Uterus (tissue), 4 donors: Measurements from ENCODE around the gene PCP4L1. TPM values are rescaled to one million over a fixed set of nuclear protein-coding genes. Genes with fewer than 3 reads are reported as not detected.

ENCODE experiments used
- DNase-seq, 2 donors: peaks; one replicate each; pipeline ENCODE4 v3.0.0-alpha.2; 2019 to 2020
- H3K27ac ChIP-seq, 2 donors: fragments of 200-600 bp; sonication (generic); 1 replicate in 1 of 2; 2 replicates in 1 of 2; pipeline ENCODE4 v1.5.1; 2016 to 2018
- H3K27me3 ChIP-seq, 2 donors: fragments of 200-600 bp; sonication (generic); one replicate each; pipeline ENCODE4 v1.5.1; 2018 to 2019; ENCODE audit warnings: control low read depth in 1 of 2
- H3K36me3 ChIP-seq, 2 donors: fragments of 200-600 bp; sonication (generic); one replicate each; pipeline ENCODE4 v1.5.1; 2019; ENCODE audit warnings: control low read depth in 1 of 2
- H3K4me1 ChIP-seq, 2 donors: fragments of 200-600 bp; sonication (generic); one replicate each; pipeline ENCODE4 v1.5.1; 2018 to 2019; ENCODE audit warnings: control low read depth in 1 of 2
- H3K4me3 ChIP-seq, 2 donors: fragments of 200-600 bp; sonication (generic); 1 replicate in 1 of 2; 2 replicates in 1 of 2; pipeline ENCODE4 v1.5.1; 2018 to 2019; ENCODE audit warnings: mild to moderate bottlenecking in 1 of 2
- H3K9me3 ChIP-seq, 2 donors: fragments of 200-600 bp; sonication (generic); one replicate each; pipeline ENCODE4 v1.5.1; 2019; ENCODE audit warnings: control low read depth in 1 of 2
- POLR2A ChIP-seq, 2 donors: fragments of 450-650 bp; IDR thresholded peaks; one replicate each; pipeline ENCODE4 v1.6.1; 2016; ENCODE audit warnings: antibody characterized with exemption in 2 of 2, mild to moderate bottlenecking in 1 of 2, moderate library complexity in 1 of 2
- intact Hi-C: fragments of 100-400 bp; cut with DNase I; formaldehyde crosslinking; loops from one replicate; pipeline ENCODE4 v1.15.1; 2023; ENCODE audit warnings: low total_unique reads
- microRNA-seq: library from miRNA; unstranded; fragments of <30 nt; microRNA quantifications from one replicate; pipeline ENCODE4, GENCODE V29; 2016; ENCODE audit warnings: borderline microRNAs expressed, borderline replicate concordance
- total RNA-seq, 4 donors: library from RNA; depleted of rRNA in 3 of 4; stranded (reverse); fragments of >200 nt in 3 of 4; gene quantifications; one replicate each; pipeline versions ENCODE4 v1.1.0 to v1.2.4, GENCODE V29; 2014 to 2023
- TF ChIP-seq, protein P1 (sequence below), 4 experiments: fragments of 200-600 bp in 2 of 4; fragments of 450-650 bp in 2 of 4; sonication (generic) in 2 of 4; IDR thresholded peaks; one replicate each; pipeline ENCODE4 v1.5.1; 2016 to 2019; ENCODE audit warnings: antibody characterized with exemption in 4 of 4, mild to moderate bottlenecking in 2 of 4, moderate library complexity in 1 of 4
- donor health status: DM: yes; HTN: yes; CAD: no.

The PCP4L1 gene
- total RNA-seq, 4 donors from 2014 or later, result 0.77 to 3.1 (median 1.9) TPM; not detected in 1

DNA sequence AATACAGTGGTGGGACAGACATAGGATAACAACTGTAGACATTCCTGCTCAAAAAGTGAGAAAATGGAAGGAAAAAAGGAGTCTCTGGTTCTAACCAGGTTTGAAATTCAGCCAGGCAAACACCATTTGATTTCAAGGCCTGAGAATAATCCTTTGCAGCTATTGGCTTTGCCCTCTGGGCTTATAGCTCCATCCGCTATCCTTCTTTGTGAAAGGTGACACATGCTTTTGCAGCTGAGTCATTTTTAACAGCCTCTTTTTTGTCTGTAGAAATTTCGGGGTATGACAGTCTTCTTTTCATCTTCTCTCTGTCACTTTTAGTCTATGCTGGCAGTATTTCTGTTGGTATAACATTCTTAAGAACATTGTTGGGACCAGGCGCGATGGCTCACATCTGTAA lies 71.8 kb downstream of the PCP4L1 start:
- DNase-seq, result no peak
- H3K36me3 ChIP-seq, result no peaks in the 10 kb centered on the region
- no peaks in the 10 kb centered on the region for H3K9me3 ChIP-seq
- intact Hi-C loops, result no loop called here
- H3K4me3 ChIP-seq, result no peak overlapping the region
- TF ChIP-seq POLR2A (IDR thresholded peaks at IDR 0.05), result no peak
- TF ChIP-seq, protein P1, sequence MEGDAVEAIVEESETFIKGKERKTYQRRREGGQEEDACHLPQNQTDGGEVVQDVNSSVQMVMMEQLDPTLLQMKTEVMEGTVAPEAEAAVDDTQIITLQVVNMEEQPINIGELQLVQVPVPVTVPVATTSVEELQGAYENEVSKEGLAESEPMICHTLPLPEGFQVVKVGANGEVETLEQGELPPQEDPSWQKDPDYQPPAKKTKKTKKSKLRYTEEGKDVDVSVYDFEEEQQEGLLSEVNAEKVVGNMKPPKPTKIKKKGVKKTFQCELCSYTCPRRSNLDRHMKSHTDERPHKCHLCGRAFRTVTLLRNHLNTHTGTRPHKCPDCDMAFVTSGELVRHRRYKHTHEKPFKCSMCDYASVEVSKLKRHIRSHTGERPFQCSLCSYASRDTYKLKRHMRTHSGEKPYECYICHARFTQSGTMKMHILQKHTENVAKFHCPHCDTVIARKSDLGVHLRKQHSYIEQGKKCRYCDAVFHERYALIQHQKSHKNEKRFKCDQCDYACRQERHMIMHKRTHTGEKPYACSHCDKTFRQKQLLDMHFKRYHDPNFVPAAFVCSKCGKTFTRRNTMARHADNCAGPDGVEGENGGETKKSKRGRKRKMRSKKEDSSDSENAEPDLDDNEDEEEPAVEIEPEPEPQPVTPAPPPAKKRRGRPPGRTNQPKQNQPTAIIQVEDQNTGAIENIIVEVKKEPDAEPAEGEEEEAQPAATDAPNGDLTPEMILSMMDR (IDR thresholded peaks at IDR 0.05), result no peak
- no peak overlapping the region for H3K27ac ChIP-seq
- H3K27me3 ChIP-seq, result no peaks in the 10 kb centered on the region
- H3K4me1 ChIP-seq, result no peaks in the 10 kb centered on the region

DNA sequence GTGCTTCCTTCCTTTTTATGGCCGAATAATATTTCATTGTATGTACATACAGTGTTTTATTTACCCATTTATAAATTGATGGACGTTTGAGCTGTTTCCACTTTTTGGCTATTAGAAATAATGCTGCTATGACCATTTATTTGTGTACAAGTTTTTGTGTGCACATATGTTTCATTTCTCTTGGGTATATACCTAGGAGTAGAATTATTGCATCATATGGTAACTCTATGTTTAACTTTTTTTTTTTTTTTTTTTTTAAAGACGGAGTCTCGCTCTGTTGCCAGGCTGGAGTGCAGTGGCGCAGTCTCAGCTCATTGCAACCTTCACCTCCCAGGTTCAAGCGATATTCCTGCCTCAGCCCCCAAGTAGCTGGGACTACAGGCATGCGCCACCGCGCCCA lies 74.6 kb downstream of the PCP4L1 start:
- H3K36me3 ChIP-seq, result no peaks in the 10 kb centered on the region
- no peak overlapping the region for H3K4me3 ChIP-seq
- TF ChIP-seq, protein P1 (IDR thresholded peaks at IDR 0.05), result no peak
- no peak for TF ChIP-seq POLR2A (IDR thresholded peaks at IDR 0.05)

More for the DNA sequence above, 74.6 kb downstream of the PCP4L1 start:
- Histone ChIP-seq H3K9me3 (no peaks in the 10 kb centered on the region), H3K4me1 (no peaks in the 10 kb centered on the region), H3K27me3 (no peaks in the 10 kb centered on the region), H3K27ac (no peak overlapping the region)
- no peak for DNase-seq
- intact Hi-C loops, result no loop called here

Small RNAs within 50 kb of the gene (microRNA-seq; reads per million reads assigned to microRNA genes)
- not detected for gene MIR5187

Other genes starting within 250 kb of the PCP4L1 start
- gene F11R, start 237.6 kb upstream of the PCP4L1 start, total RNA-seq, result 10 to 100 TPM; 22.6 to 45.3 (median 26.6) TPM
- gene TSTD1, start 219.8 kb upstream of the PCP4L1 start, total RNA-seq, result 10 to 100 TPM in 1 of 4 donors, 1 to 10 TPM in 1, not detected in 2; 5.6 to 20.3 TPM
- gene USF1, start 212.8 kb upstream of the PCP4L1 start, total RNA-seq, result 10 to 100 TPM; 20.7 to 71.8 (median 44.2) TPM
- gene ARHGAP30, start 188.9 kb upstream of the PCP4L1 start, total RNA-seq, result 1 to 10 TPM in 3 of 4 donors, under 1 TPM in 1; 0.88 to 3.4 (median 2.6) TPM
- 1 to 10 TPM in 1 of 4 donors, not detected in 3; 2.1 TPM for gene NECTIN4, start 169.2 kb upstream of the PCP4L1 start, total RNA-seq
- gene KLHDC9, start 160.4 kb upstream of the PCP4L1 start, total RNA-seq, result 10 to 100 TPM in 1 of 4 donors, 1 to 10 TPM in 2, under 1 TPM in 1; 0.51 to 12.1 (median 3.4) TPM
- 10 to 100 TPM in 3 of 4 donors, 1 to 10 TPM in 1; 3.3 to 38.9 (median 29.8) TPM for gene PFDN2, start 140.7 kb upstream of the PCP4L1 start, total RNA-seq
- gene NIT1, start 140.6 kb upstream of the PCP4L1 start, total RNA-seq, result 10 to 100 TPM in 3 of 4 donors, 1 to 10 TPM in 1; 1.0 to 36.9 (median 22.0) TPM
- 10 to 100 TPM in 3 of 4 donors, 1 to 10 TPM in 1; 4.4 to 42.2 (median 36.1) TPM for gene DEDD, start 126.1 kb upstream of the PCP4L1 start, total RNA-seq
- gene UFC1, start 104.8 kb upstream of the PCP4L1 start, total RNA-seq, result 100 to 1,000 TPM in 1 of 4 donors, 10 to 100 TPM in 2, 1 to 10 TPM in 1; 2.0 to 111 (median 62.9) TPM
- 10 to 100 TPM in 3 of 4 donors, 1 to 10 TPM in 1; 4.1 to 38.1 (median 29.9) TPM for gene USP21, start 99.2 kb upstream of the PCP4L1 start, total RNA-seq
- 10 to 100 TPM; 11.3 to 40.5 (median 21.6) TPM for gene PPOX, start 92.3 kb upstream of the PCP4L1 start, total RNA-seq
- 10 to 100 TPM in 3 of 4 donors, 1 to 10 TPM in 1; 1.0 to 23.9 (median 19.9) TPM for gene B4GALT3, start 81.2 kb upstream of the PCP4L1 start, total RNA-seq
- gene ADAMTS4, start 59.7 kb upstream of the PCP4L1 start, total RNA-seq, result 10 to 100 TPM in 3 of 4 donors, 1 to 10 TPM in 1; 1.3 to 41.5 (median 10.9) TPM
- 100 to 1,000 TPM in 1 of 4 donors, 10 to 100 TPM in 3; 43.8 to 107 (median 93.9) TPM for gene NDUFS2, start 56.4 kb upstream of the PCP4L1 start, total RNA-seq
- gene FCER1G, start 43.5 kb upstream of the PCP4L1 start, total RNA-seq, result 10 to 100 TPM in 3 of 4 donors, 1 to 10 TPM in 1; 1.3 to 39.4 (median 12.6) TPM
- gene APOA2, start 35.1 kb upstream of the PCP4L1 start, total RNA-seq, result not detected
- 10 to 100 TPM in 1 of 4 donors, 1 to 10 TPM in 3; 2.6 to 13.2 (median 7.3) TPM for gene TOMM40L, start 32.7 kb upstream of the PCP4L1 start, total RNA-seq
- gene NR1I3, start 20.5 kb upstream of the PCP4L1 start, total RNA-seq, result not detected
- gene MPZ, start 51.2 kb downstream of the PCP4L1 start, total RNA-seq, result 10 to 100 TPM in 1 of 4 donors, 1 to 10 TPM in 1, not detected in 2; 2.2 to 10.7 TPM
- 100 to 1,000 TPM in 1 of 4 donors, 10 to 100 TPM in 3; 28.5 to 127 (median 55.8) TPM for gene SDHC, start 55.6 kb downstream of the PCP4L1 start, total RNA-seq
- not detected for gene CFAP126, start 109.1 kb downstream of the PCP4L1 start, total RNA-seq
- 10 to 100 TPM; 11.5 to 57.6 (median 20.2) TPM for gene FCGR2A, start 246.7 kb downstream of the PCP4L1 start, total RNA-seq